ENCODE results near the gene HOXD3. TPM values are rescaled to one million over a fixed set of nuclear protein-coding genes. Genes with fewer than 3 reads are reported as not detected.
A peak's percentile ranks its signal among the peaks of the same experiment; 100 is the strongest.

Gene HOXD3
- total RNA-seq, 1 experiment from 2014 or later, result 1.2 TPM

DNA sequence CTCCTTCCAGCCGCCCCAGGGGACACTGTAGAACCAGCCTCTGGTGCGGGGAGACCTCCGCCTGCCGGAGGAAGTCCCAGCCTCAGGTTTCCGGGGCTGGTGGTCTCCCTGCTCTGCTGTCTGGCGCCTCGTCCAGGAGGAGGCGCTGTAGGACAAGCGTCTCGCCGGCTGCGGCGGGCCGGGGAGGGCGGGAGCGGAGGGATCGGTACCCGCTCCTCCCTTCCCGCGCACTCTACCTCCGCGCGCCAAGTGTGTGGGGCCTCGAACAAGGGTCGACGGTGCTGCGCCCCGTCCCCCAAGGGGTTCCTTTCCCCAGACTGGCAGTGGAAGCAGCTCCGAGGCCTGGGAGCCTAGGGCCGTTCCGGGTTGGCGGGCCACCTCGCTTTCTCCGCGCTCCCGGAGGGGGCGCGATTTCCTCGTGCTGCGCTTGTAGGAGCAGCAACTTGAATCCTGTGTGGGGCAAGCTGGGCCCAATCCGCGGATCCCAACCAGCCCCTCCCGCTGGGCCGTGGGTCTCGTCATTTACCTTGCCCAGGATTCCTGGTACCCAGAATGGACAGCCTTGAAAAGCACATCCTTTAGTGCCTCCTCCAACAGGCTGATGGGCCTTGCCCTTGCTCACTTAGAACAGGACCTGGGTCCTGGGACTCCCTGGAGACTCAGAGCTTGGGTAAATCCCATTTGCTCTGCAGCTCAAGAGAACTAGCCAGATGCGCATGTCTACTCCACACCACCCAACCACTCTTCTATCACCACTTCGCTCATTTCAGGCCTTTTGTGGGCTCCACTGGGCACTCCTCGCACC lies 16.4 kb upstream of the HOXD3 start:
- ChIA-PET CTCF (no interaction called here), POLR2A (no interaction called here)
- peaks cover 27% of the 10 kb centered on the region for H3K27me3 Mint-ChIP-seq (ENCODE audit: insufficient read depth, unreplicated experiment)
- H3K27me3 ChIP-seq (replicated peaks; ENCODE audit: control insufficient read depth, insufficient read depth, low read length), result 0 out of 2 replicates have a peak, but pooled peaks cover 1% of the 10 kb centered on the region
- H3K27ac Mint-ChIP-seq (ENCODE audit: unreplicated experiment), result no peak overlapping the region
- H3K9me3 Mint-ChIP-seq (ENCODE audit: unreplicated experiment), result no peaks in the 10 kb centered on the region
- H3K36me3 Mint-ChIP-seq (ENCODE audit: insufficient read depth, unreplicated experiment), result no peaks in the 10 kb centered on the region
- peaks cover 7% of the 10 kb centered on the region for H3K4me1 Mint-ChIP-seq (ENCODE audit: low read depth, unreplicated experiment)
- 0 out of 2 replicates have a peak, but pooled peaks cover 7% of the 10 kb centered on the region for H3K4me1 ChIP-seq
- H3K9me3 ChIP-seq, result no peaks in the 10 kb centered on the region
- H3K4me3 Mint-ChIP-seq (ENCODE audit: unreplicated experiment), result no peak overlapping the region
- DNase-seq, result peak in 1 of 2 experiments; percentile 14
- TF ChIP-seq CTCF (IDR thresholded peaks at IDR 0.05; ENCODE audit: insufficient read depth in 1 of 2, low read depth in 1 of 2, low read length in 1 of 2, severe bottlenecking in 1 of 2, unreplicated experiment in 1 of 2), result peak in 1 of 2 experiments; percentile 0
- H3K36me3 ChIP-seq (ENCODE audit: control insufficient read depth, insufficient read depth, low read length), result no peaks in the 10 kb centered on the region
- intact Hi-C loops (cut with micrococcal nuclease; ENCODE audit: unreplicated experiment), result no loop called here
- H3K4me3 ChIP-seq (ENCODE audit: low read depth, low read length), result no peak overlapping the region
- BruUV-seq (replicated peaks), result no TSS peak

GRCh38 chr2:176142281-176142680 lies 14.8 kb upstream of the HOXD3 start:
- Mint-ChIP-seq H3K9me3 (ENCODE audit: unreplicated experiment) (no peaks in the 10 kb centered on the region), H3K27ac (ENCODE audit: unreplicated experiment) (no peak overlapping the region), H3K4me1 (ENCODE audit: low read depth, unreplicated experiment) (no peaks in the 10 kb centered on the region), H3K36me3 (ENCODE audit: insufficient read depth, unreplicated experiment) (no peaks in the 10 kb centered on the region), H3K4me3 (ENCODE audit: unreplicated experiment) (no peak overlapping the region), H3K27me3 (ENCODE audit: insufficient read depth, unreplicated experiment) (peaks cover 23% of the 10 kb centered on the region)
- CTCF ChIA-PET, result no interaction called here
- 0 out of 2 replicates have a peak, but pooled peaks cover 1% of the 10 kb centered on the region for H3K27me3 ChIP-seq (replicated peaks; ENCODE audit: control insufficient read depth, insufficient read depth, low read length)
- H3K4me1 ChIP-seq, result no peaks in the 10 kb centered on the region
- no peak for TF ChIP-seq CTCF (IDR thresholded peaks at IDR 0.05; ENCODE audit: insufficient read depth in 1 of 2, low read depth in 1 of 2, low read length in 1 of 2, severe bottlenecking in 1 of 2, unreplicated experiment in 1 of 2)
- DNase-seq, result no peak
- no peaks in the 10 kb centered on the region for H3K36me3 ChIP-seq (ENCODE audit: control insufficient read depth, insufficient read depth, low read length)
- POLR2A ChIA-PET, result no interaction called here
- no peaks in the 10 kb centered on the region for H3K9me3 ChIP-seq
- H3K4me3 ChIP-seq (ENCODE audit: low read depth, low read length), result no peak overlapping the region
- intact Hi-C loops (cut with micrococcal nuclease; ENCODE audit: unreplicated experiment), result no loop called here
- BruUV-seq (replicated peaks), result no TSS peak

DNA sequence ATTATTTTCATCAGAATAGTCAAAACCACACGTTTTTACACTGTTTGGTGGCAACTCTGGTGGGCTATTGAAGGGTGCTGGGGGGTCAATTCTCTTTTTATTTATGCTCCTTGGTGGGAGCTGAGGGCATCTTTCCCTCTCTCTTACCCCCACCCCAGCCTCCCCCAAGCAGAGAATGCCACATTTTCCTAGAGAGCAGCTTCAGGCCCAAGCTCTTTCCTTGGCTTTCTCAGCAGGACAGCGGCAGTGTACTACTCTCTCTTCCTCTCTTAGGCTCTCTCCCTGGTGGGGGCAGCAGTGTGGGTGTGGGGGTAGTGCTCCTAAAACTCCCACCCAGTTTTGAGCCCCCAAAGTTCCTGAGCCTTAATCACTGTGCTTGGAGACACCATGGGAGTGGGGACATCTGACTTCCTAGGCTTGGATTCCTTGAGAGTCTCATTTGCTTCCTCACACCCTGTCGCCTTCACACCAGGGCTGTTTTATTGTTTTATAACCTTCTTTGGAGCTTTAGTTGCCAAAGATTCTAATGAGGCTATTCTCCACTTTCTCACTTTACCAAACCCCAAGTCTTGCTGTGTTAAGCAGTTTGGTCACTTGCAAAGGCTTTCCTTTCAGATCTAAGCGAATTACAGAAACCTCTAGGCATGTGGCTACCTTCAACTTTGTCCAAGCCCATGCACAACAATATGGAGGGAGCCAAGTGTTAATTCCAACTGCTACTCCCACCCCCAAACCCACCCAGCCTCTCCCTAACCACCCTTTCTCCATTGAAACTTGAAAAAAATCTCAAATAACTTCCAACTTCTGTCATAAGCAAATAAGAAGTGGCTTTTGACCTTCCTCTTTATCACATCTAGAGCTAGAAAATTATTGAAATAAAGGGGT lies 11.8 kb upstream of the HOXD3 start:
- POLR2A ChIA-PET, result no interaction called here
- no peak for TF ChIP-seq CTCF (IDR thresholded peaks at IDR 0.05; ENCODE audit: insufficient read depth in 1 of 2, low read depth in 1 of 2, low read length in 1 of 2, severe bottlenecking in 1 of 2, unreplicated experiment in 1 of 2)
- Histone ChIP-seq H3K4me1 (no peaks in the 10 kb centered on the region), H3K4me3 (ENCODE audit: low read depth, low read length) (no peak overlapping the region), H3K36me3 (ENCODE audit: control insufficient read depth, insufficient read depth, low read length) (no peaks in the 10 kb centered on the region), H3K27me3 (replicated peaks; ENCODE audit: control insufficient read depth, insufficient read depth, low read length) (0 out of 2 replicates have a peak, but pooled peaks cover 1% of the 10 kb centered on the region), H3K9me3 (no peaks in the 10 kb centered on the region)
- Mint-ChIP-seq H3K4me3 (ENCODE audit: unreplicated experiment) (no peak overlapping the region), H3K4me1 (ENCODE audit: low read depth, unreplicated experiment) (no peaks in the 10 kb centered on the region), H3K36me3 (ENCODE audit: insufficient read depth, unreplicated experiment) (no peaks in the 10 kb centered on the region), H3K9me3 (ENCODE audit: unreplicated experiment) (no peaks in the 10 kb centered on the region), H3K27ac (ENCODE audit: unreplicated experiment) (no peak overlapping the region), H3K27me3 (ENCODE audit: insufficient read depth, unreplicated experiment) (peaks cover 11% of the 10 kb centered on the region)
- DNase-seq, result no peak
- CTCF ChIA-PET, result interaction anchor here (0.6 to 1.0 kb wide), 2 partner anchors 8 to 310 kb away, joined by 5 read pairs; no protein-coding TSS in a partner anchor
- intact Hi-C loops (cut with micrococcal nuclease; ENCODE audit: unreplicated experiment), result no loop called here
- BruUV-seq (replicated peaks), result no TSS peak

Data from Caco-2 (cell line).